Keratinocyte (primary cell): Measurements from ENCODE around the gene NAAA. TPM values are rescaled to one million over a fixed set of nuclear protein-coding genes. Genes with fewer than 3 reads are reported as not detected.
"Not testable (repeated sequence)": the region's sequence is repeated elsewhere in the genome, so short reads cannot be mapped to it uniquely, and the experiment has no call there.

Source experiments
- DNase-seq: peaks from one replicate; pipeline ENCODE4 v3.0.0-alpha.2; 2011; ENCODE audit warnings: low read depth, missing footprints, low spot score
- FAIRE-seq: peaks from 2 replicates; lab custom pipeline; 2011; peaks lifted over from hg19 to GRCh38; lab: Jason Lieb, UNC
- H2AFZ ChIP-seq: 2 replicates; pipeline ENCODE4 v1.6.0; 2012; ENCODE audit warnings: low read length, control low read depth, inconsistent platforms; ENCODE audit not compliant: control insufficient read depth
- H3K27ac ChIP-seq: 2 replicates; pipeline ENCODE4 v1.5.1; 2011; ENCODE audit warnings: low read length; ENCODE audit not compliant: control insufficient read depth, insufficient read depth
- H3K27me3 ChIP-seq: 3 replicates; pipeline ENCODE4 v1.6.0; 2011; ENCODE audit warnings: low read length; ENCODE audit not compliant: control insufficient read depth, insufficient read depth; ENCODE audit errors: extremely low read depth
- H3K36me3 ChIP-seq, 2 experiments: 2 replicates in 1 of 2; 3 replicates in 1 of 2; pipeline ENCODE4 v1.5.1; 2011; ENCODE audit warnings: low read length in 2 of 2, mild to moderate bottlenecking in 1 of 2; ENCODE audit not compliant: control insufficient read depth in 2 of 2, insufficient read depth in 2 of 2; ENCODE audit errors: extremely low read depth in 1 of 2
- H3K4me1 ChIP-seq: 3 replicates; pipeline ENCODE4 v1.5.1; 2011; ENCODE audit warnings: low read length; ENCODE audit not compliant: control insufficient read depth, insufficient read depth; ENCODE audit errors: extremely low read depth
- H3K4me2 ChIP-seq: 3 replicates; pipeline ENCODE4 v1.6.0; 2011; ENCODE audit warnings: low read depth, low read length; ENCODE audit not compliant: control insufficient read depth, insufficient read depth; ENCODE audit errors: extremely low read depth
- H3K4me3 ChIP-seq, 3 experiments: fragments of 200-600 bp in 1 of 3; sonication (generic) in 1 of 3; 2 replicates in 2 of 3; 3 replicates in 1 of 3; pipeline ENCODE4 v1.5.1; 2011 to 2016; ENCODE audit warnings: low read length in 3 of 3, mild to moderate bottlenecking in 3 of 3, control low read depth in 2 of 3, inconsistent platforms in 1 of 3, low read depth in 1 of 3, mixed read lengths in 1 of 3, mixed run types in 1 of 3, moderate library complexity in 1 of 3; ENCODE audit not compliant: control insufficient read depth in 2 of 3, insufficient read depth in 2 of 3; ENCODE audit errors: extremely low read depth in 1 of 3
- H3K79me2 ChIP-seq: 2 replicates; pipeline ENCODE4 v1.6.0; 2012; ENCODE audit warnings: low read length; ENCODE audit not compliant: control insufficient read depth, insufficient read depth
- H3K9ac ChIP-seq: 3 replicates; pipeline ENCODE4 v1.6.0; 2011; ENCODE audit warnings: low read length; ENCODE audit not compliant: control insufficient read depth, insufficient read depth; ENCODE audit errors: extremely low read depth
- H3K9me1 ChIP-seq: 3 replicates; pipeline ENCODE4 v1.6.0; 2011; ENCODE audit warnings: low read length; ENCODE audit not compliant: control insufficient read depth, insufficient read depth; ENCODE audit errors: extremely low read depth
- H3K9me3 ChIP-seq: 2 replicates; pipeline ENCODE4 v1.5.1; 2012; ENCODE audit warnings: low read depth, low read length; ENCODE audit not compliant: control insufficient read depth
- H4K20me1 ChIP-seq: 3 replicates; pipeline ENCODE4 v1.6.0; 2011; ENCODE audit warnings: low read length; ENCODE audit not compliant: control insufficient read depth, insufficient read depth; ENCODE audit errors: extremely low read depth
- EZH2 ChIP-seq: IDR thresholded peaks from one replicate; pipeline ENCODE4 v1.6.1; 2012; ENCODE audit warnings: inconsistent platforms, mild to moderate bottlenecking, low read length, moderate library complexity
- dilution Hi-C: fragments of 300-500 bp; cut with MboI; formaldehyde crosslinking; loops from one replicate; pipeline ENCODE4 v1.7.0; 2020; ENCODE audit warnings: low sequenced_read_pairs; ENCODE audit not compliant: extremely low pct_ligation_motif_present
- polyA plus RNA-seq, 5 experiments: library from polyadenylated mRNA; depleted of rRNA in 3 of 5; stranded (reverse) in 3 of 5; stranded (forward) in 1 of 5; unstranded in 1 of 5; fragments of >200 nt; gene quantifications; 1 replicate in 1 of 5; 2 replicates in 3 of 5; 3 replicates in 1 of 5; pipeline versions ENCODE4 v1.2.1 to v1.2.3, GENCODE V29; 2011 to 2012; ENCODE audit warnings: missing spikeins in 2 of 5, low read depth in 1 of 5, low replicate concordance in 1 of 5
- TF ChIP-seq, protein P1 (sequence below), 3 experiments: IDR thresholded peaks in 1 of 3; conservative IDR thresholded peaks in 1 of 3; optimal IDR thresholded peaks in 1 of 3; 2 replicates in 2 of 3; 3 replicates in 1 of 3; pipeline versions ENCODE3 to v1.5.1; 2011; ENCODE audit warnings: low read length in 3 of 3, mild to moderate bottlenecking in 3 of 3, moderate library complexity in 2 of 3, control low read depth in 1 of 3, inconsistent platforms in 1 of 3; ENCODE audit not compliant: insufficient read depth in 2 of 3; ENCODE audit errors: extremely low read depth in 1 of 3

The NAAA gene
- polyA plus RNA-seq, 1 donor (not counting 4 experiments of a cell fraction or from before 2014, with no cell fraction given): 12.2 TPM

DNA sequence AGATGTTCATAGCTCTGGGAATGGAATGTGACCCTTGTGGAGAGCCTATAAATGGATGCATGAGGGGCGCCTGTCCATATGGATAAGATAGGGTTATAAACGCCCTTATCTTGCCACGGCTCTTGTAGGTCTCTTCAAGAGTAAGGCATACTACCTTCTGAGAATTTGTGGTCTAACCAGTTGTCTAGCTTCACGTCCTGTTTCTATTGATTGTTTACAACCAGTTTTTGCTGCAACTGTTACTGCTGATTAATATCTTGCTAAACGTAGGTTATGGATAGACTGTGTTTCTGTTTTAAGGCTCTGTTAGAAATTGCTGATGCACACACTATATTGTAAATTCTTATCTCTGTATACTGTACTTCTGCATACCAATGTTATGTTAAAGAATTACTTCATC is 14.0 kb upstream of the NAAA start:
- dilution Hi-C loops: not testable (repeated sequence)

DNA sequence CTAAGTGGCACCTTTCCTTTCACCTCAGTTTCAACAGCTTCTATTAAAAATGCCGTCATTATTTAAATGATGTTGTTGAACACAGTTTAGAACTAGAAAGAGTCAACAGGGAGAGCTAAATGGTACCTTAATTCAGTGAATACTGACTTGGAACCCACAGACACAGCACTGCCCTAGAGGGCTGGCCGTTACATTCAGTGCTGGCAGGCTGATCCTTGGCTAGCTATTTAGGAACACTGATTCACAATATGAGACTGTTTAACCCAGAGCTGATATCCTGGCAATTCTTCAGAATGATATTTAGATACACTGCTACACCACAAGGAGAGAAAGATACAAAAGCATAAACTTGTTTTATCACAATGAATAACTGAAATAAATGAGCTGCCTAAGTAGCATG is 12.7 kb upstream of the NAAA start:
- no peak overlapping the region for H3K4me3 ChIP-seq
- H4K20me1 ChIP-seq: no peaks in the 10 kb centered on the region
- no peaks in the 10 kb centered on the region for H3K79me2 ChIP-seq
- DNase-seq (no peak), FAIRE-seq (no peak)
- dilution Hi-C loops: no loop called here
- H3K4me1 ChIP-seq: no peaks in the 10 kb centered on the region
- no peaks in the 10 kb centered on the region for H3K27me3 ChIP-seq
- H3K27ac ChIP-seq: no peak overlapping the region
- H3K4me2 ChIP-seq: no peak overlapping the region
- H3K36me3 ChIP-seq: peaks cover 17 to 31% of the 10 kb centered on the region in 2 experiments
- TF ChIP-seq, protein P1, sequence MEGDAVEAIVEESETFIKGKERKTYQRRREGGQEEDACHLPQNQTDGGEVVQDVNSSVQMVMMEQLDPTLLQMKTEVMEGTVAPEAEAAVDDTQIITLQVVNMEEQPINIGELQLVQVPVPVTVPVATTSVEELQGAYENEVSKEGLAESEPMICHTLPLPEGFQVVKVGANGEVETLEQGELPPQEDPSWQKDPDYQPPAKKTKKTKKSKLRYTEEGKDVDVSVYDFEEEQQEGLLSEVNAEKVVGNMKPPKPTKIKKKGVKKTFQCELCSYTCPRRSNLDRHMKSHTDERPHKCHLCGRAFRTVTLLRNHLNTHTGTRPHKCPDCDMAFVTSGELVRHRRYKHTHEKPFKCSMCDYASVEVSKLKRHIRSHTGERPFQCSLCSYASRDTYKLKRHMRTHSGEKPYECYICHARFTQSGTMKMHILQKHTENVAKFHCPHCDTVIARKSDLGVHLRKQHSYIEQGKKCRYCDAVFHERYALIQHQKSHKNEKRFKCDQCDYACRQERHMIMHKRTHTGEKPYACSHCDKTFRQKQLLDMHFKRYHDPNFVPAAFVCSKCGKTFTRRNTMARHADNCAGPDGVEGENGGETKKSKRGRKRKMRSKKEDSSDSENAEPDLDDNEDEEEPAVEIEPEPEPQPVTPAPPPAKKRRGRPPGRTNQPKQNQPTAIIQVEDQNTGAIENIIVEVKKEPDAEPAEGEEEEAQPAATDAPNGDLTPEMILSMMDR (optimal IDR thresholded peaks at IDR 0.05 in 1 of 3, IDR thresholded peaks at IDR 0.05 in 1 of 3, conservative IDR thresholded peaks at IDR 0.05 in 1 of 3; ENCODE audit: extremely low read depth in 1 of 3, insufficient read depth in 2 of 3, low read length in 3 of 3): no peak
- no peak overlapping the region for H2AFZ ChIP-seq
- H3K9me3 ChIP-seq: no peaks in the 10 kb centered on the region
- H3K9ac ChIP-seq: no peak overlapping the region
- no peaks in the 10 kb centered on the region for H3K9me1 ChIP-seq

More for the DNA sequence above, 14.0 kb upstream of the NAAA start:
- not testable (repeated sequence) for H3K27ac ChIP-seq, DNase-seq, H3K4me2 ChIP-seq, FAIRE-seq, H3K9me1 ChIP-seq, H2AFZ ChIP-seq, H3K27me3 ChIP-seq, H3K9me3 ChIP-seq, H3K4me3 ChIP-seq, H4K20me1 ChIP-seq, H3K4me1 ChIP-seq, H3K79me2 ChIP-seq, H3K9ac ChIP-seq
- H3K36me3 ChIP-seq: peaks cover 24 to 34% of the 10 kb centered on the region in 2 experiments

DNA sequence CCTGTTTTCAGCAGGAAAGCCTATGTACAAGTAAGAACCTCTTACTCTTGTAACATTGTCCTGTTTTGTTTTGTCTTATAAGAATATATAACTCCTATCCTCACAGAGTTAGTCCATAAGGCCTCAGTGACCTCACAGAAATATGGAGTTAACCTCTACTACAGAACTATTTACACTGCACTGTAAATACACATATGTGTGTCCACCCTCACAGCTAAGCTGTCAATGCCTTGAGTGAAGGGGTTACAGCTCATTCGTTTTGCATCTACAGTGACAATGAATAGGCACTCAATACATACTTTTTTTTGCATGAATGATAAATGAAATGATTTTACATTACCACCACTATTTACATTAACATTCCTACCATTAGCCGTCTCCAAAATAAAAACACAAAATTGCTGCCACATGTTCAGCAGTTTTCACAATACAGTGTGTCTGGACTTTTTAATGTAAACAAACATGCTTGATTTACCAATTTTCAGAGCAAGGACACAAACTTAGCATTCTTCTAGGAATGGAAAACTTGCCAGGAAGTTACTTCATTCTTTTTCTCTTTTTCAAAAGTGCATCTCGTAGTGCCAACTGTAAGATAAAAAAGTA is 9.5 kb upstream of the NAAA start:
- no peak overlapping the region for H2AFZ ChIP-seq
- H3K36me3 ChIP-seq: peaks cover 5 to 8% of the 10 kb centered on the region in 2 experiments
- TF ChIP-seq EZH2: no peak
- TF ChIP-seq, protein P1 (optimal IDR thresholded peaks at IDR 0.05 in 1 of 3, IDR thresholded peaks at IDR 0.05 in 1 of 3, conservative IDR thresholded peaks at IDR 0.05 in 1 of 3; ENCODE audit: extremely low read depth in 1 of 3, insufficient read depth in 2 of 3, low read length in 3 of 3): no peak
- dilution Hi-C loops: no loop called here
- no peaks in the 10 kb centered on the region for H3K9me3 ChIP-seq
- no peak overlapping the region for H3K27ac ChIP-seq
- no peaks in the 10 kb centered on the region for H4K20me1 ChIP-seq
- no peak overlapping the region for H3K4me2 ChIP-seq
- no peak for FAIRE-seq
- H3K27me3 ChIP-seq: no peaks in the 10 kb centered on the region
- DNase-seq: no peak
- no peaks in the 10 kb centered on the region for H3K79me2 ChIP-seq
- no peaks in the 10 kb centered on the region for H3K9me1 ChIP-seq
- no peak overlapping the region for H3K4me3 ChIP-seq
- no peaks in the 10 kb centered on the region for H3K4me1 ChIP-seq
- no peak overlapping the region for H3K9ac ChIP-seq
